Measurements from ENCODE around the gene NAPB.

GRCh38 chr20:23326774-23327173 is 94.5 kb downstream of the NAPB start:
- TF ChIP-seq EZH2 (IDR thresholded peaks at IDR 0.05; ENCODE audit: insufficient read depth, poor library complexity, severe bottlenecking) (no peak), EZH2phosphoT487 (IDR thresholded peaks at IDR 0.05; ENCODE audit: insufficient read depth, low read depth) (no peak)

Data from GM23248 (cell line).